Astrocyte of the cerebellum (primary cell): ENCODE data around the gene G6PD.
"Not testable (repeated sequence)": the region's sequence is repeated elsewhere in the genome, so short reads cannot be mapped to it uniquely, and the experiment has no call there.

Experiments used
- DNase-seq: peaks from one replicate; pipeline ENCODE4 v3.0.0-alpha.2; 2011; ENCODE audit warnings: low read depth
- H3K4me3 ChIP-seq: 2 replicates; pipeline ENCODE4 v1.5.1; 2011; ENCODE audit warnings: mild to moderate bottlenecking, low read depth, low read length, moderate library complexity
- in situ Hi-C: cut with HindIII; loops from 2 replicates; pipeline ENCODE4 v1.10.0; 2017; ENCODE audit warnings: low sequenced_read_pairs
- TF ChIP-seq, protein P1 (sequence below): IDR thresholded peaks from 2 replicates; pipeline ENCODE4 v1.5.1; 2012; ENCODE audit warnings: low read length, low read depth, moderate library complexity, mild to moderate bottlenecking; ENCODE audit errors: missing control alignments

Gene G6PD

DNA sequence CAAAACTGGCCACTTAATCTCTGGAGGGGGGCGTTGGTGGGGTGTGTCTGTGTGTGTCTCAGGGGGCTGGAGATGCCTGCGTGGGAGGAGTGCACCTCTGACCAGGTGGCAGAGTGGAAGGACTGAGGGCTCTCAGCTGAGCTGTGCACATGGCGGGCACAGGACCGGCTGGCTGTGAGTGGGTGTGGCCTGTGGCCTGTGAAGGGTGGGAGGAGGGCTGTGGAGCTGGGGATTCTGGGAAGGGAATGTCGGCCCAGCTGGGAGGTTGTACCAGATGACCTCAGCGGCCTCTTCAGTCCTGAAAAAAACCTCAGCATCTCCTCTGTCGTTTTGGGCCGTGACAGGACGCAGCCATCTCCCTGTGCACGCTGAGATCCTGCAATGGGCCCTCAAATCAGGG, 15.6 kb upstream of the G6PD start:
- DNase-seq, H3K4me3 ChIP-seq, in situ Hi-C loops: not testable (repeated sequence)

DNA sequence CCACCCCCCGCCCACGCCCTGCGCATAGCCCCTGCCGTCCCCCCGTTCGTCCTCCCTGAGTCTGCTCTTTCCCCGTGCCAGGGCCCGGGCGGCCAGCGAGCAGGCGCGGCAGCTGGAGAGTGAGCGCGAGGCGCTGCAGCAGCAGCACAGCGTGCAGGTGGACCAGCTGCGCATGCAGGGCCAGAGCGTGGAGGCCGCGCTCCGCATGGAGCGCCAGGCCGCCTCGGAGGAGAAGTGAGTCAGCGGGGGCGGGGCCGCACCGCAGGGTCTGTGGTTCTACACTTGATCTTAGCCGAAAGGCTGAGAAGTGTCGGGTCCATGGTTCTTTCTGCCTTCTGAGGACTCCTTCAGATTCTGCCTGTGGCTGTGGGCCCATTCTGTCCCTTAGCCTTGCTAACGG, 13.7 kb upstream of the G6PD start:
- H3K4me3 ChIP-seq, DNase-seq, in situ Hi-C loops: not testable (repeated sequence)

- DNase-seq, H3K4me3 ChIP-seq, in situ Hi-C loops: not testable (repeated sequence)
These were observed 12.2 kb upstream of the G6PD start for GRCh38 chrX:154558896-154559295.

- H3K4me3 ChIP-seq, in situ Hi-C loops, DNase-seq: not testable (repeated sequence)
These were observed 11.5 kb upstream of the G6PD start for GRCh38 chrX:154558060-154558690.

DNA sequence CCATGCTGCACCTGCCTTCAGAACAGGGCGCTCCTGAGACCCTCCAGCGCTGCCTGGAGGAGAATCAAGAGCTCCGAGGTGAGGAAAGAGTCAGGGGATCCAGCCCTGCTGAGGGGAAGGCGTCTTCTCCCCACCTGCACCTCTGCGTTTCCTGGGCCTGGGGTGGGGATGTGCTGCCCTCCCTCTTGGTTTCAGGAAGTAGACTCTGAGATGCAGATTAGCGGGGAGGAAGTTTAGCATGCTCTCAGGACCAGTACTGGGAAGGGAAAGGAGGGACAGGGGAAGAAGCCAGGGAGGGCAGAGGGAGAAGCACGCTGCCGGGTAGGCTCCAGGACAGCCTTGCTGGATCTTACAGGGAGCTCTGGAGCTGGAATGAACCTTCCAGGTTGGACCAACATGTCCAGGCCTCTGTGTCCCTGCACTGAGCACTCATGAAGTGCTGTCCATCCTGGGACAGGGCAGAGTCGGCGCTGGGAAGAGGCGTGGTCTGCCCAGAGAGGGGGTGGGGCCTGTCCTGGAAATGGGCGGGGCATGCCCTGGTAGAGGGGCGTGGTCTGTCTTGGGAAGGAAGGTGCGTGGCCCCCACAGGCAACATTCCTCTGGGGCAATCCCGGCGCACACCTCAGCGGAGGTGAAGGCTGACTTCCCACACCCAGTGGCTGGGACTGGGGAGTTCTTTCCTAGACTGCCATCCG, 5.6 kb upstream of the G6PD start:
- in situ Hi-C loops, H3K4me3 ChIP-seq, DNase-seq: not testable (repeated sequence)

DNA sequence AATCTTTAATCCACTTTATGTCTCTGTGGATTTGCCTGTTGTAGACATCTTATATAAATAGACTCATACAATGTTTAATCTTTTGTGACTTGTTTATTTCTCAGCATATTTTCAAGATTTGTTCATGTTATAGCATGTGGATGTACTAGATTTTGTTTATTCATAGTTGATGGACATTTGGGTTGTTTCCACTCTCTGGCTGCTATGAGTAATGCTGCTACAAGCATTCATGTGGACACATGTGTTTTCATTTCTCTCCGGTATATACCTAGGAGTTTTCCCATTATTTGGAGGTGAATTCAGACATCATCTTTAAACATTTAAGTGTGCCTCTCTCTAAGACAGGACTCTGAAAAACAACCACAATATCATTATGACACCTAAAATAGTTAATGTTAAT, 3.1 kb upstream of the G6PD start:
- TF ChIP-seq, protein P1, sequence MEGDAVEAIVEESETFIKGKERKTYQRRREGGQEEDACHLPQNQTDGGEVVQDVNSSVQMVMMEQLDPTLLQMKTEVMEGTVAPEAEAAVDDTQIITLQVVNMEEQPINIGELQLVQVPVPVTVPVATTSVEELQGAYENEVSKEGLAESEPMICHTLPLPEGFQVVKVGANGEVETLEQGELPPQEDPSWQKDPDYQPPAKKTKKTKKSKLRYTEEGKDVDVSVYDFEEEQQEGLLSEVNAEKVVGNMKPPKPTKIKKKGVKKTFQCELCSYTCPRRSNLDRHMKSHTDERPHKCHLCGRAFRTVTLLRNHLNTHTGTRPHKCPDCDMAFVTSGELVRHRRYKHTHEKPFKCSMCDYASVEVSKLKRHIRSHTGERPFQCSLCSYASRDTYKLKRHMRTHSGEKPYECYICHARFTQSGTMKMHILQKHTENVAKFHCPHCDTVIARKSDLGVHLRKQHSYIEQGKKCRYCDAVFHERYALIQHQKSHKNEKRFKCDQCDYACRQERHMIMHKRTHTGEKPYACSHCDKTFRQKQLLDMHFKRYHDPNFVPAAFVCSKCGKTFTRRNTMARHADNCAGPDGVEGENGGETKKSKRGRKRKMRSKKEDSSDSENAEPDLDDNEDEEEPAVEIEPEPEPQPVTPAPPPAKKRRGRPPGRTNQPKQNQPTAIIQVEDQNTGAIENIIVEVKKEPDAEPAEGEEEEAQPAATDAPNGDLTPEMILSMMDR = no peak
- no peak for DNase-seq
- in situ Hi-C loops = no loop called here
- no peak overlapping the region for H3K4me3 ChIP-seq

DNA sequence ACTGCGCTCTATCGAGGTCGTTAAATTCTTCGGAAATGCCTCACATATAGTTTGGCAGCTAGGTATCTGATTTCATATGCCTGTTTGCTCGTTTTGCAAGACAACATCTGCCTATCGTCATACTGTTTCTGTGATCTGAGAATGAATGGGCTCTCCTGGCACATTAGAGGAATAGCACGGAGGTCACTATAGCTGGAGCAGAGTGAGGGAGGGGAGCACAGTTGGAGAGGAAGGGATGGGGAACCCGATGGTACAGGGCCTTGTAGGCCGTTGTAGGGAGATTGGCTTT, 1.3 kb upstream of the G6PD start:
- peak overlapping the region; percentile 75 for H3K4me3 ChIP-seq
- in situ Hi-C loops = no loop called here
- DNase-seq = no peak
- TF ChIP-seq, protein P1 = no peak

DNA sequence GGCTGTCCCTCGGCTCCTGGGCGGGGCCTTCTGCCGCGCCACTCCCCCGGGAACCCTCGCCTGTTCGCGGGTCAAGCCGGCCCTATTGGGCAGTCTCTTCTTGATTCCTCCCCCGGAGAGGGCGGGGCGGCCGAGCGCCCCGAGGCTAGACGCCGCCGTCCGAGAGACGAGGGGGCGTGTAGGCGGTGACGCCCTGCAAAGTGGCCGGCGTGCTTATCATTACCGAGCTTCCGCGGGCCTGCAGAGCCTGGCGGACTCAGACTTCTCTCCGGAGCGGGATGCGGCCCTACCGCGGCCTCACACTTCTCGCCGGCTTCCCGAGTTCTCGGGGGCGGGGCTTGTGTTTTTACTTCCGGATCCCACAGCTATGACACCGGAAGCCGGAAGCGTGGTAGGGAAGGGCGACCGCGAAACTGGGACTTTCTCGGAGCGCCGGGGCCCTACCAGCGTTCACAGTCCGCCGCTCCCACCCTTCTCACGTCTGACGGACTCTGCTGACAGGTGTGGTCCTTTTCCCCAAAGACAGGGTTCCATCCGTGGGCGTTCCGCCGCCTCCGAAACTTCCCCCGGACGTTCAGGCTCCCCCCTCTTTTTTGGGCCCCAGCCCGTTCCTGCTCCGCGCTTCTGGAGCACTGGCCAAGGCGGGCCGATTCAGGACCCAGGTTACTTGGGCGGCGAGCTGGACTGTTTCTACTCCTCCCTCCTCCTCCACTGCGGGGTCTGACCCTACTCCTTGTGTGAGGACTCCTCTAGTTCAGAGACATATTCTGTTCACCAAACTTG, 790 bp upstream of the G6PD start, which contains the start of gene IKBKG:
TSS of gene IKBKG (plus strand) at position 376 of the 783 bp plus-strand sequence. CDS start 4,383 bp downstream, outside the sequence.
- DNase-seq = peak; percentile 56
- TF ChIP-seq, protein P1 = no peak
- H3K4me3 ChIP-seq = peak within 1 kb of the TSS; percentile 75
- in situ Hi-C loops = no loop called here

DNA sequence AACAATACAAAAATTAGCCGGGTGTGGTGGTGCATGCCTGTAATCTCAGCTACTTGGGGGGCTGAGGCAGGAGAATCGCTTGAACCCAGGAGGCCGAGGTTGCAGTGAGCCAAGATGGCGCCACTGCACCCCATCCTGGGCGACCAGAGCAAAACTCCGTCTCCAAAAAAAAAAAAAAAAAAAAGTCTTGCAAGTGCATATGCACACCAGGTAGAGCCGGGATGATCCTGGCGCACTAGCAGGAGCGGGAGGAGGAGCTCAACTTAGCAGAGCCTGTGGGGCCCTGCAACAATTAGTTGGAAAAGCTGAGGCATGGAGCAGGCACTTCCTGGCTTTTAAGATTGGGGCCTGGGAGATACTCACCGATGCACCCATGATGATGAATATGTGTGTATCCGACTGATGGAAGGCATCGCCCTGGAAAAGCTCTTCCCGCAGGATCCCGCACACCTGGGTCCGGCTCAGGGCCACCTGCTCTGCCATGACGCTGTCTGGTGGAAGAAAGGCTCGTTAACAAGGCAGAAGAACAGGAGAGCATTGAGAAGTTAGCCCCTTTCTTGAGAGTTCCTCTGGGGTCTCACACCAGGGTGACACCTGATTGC, 872 bp downstream of the G6PD start:
- no peak for DNase-seq
- in situ Hi-C loops = no loop called here
- TF ChIP-seq, protein P1 = no peak
- H3K4me3 ChIP-seq = peak overlapping the region; percentile 75
